ENCODE data around the gene PDE4D.

- TF ChIP-seq, protein P1, sequence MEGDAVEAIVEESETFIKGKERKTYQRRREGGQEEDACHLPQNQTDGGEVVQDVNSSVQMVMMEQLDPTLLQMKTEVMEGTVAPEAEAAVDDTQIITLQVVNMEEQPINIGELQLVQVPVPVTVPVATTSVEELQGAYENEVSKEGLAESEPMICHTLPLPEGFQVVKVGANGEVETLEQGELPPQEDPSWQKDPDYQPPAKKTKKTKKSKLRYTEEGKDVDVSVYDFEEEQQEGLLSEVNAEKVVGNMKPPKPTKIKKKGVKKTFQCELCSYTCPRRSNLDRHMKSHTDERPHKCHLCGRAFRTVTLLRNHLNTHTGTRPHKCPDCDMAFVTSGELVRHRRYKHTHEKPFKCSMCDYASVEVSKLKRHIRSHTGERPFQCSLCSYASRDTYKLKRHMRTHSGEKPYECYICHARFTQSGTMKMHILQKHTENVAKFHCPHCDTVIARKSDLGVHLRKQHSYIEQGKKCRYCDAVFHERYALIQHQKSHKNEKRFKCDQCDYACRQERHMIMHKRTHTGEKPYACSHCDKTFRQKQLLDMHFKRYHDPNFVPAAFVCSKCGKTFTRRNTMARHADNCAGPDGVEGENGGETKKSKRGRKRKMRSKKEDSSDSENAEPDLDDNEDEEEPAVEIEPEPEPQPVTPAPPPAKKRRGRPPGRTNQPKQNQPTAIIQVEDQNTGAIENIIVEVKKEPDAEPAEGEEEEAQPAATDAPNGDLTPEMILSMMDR (IDR thresholded peaks at IDR 0.05): no peak
- TF ChIP-seq POLR2A (IDR thresholded peaks at IDR 0.05): no peak
These were observed 434.4 kb downstream of the PDE4D start for GRCh38 chr5:59458966-59459729.
